Jurkat, Clone E6-1 (cell line): ENCODE results near the gene ARID5B.

ENCODE experiments used
- DNase-seq: peaks from one replicate; pipeline ENCODE4 v3.0.0-alpha.2; 2011; ENCODE audit warnings: low read depth, low spot score
- H3K4me3 ChIP-seq: 2 replicates; pipeline ENCODE4 v1.5.1; 2011; ENCODE audit warnings: mild to moderate bottlenecking, low read length, control low read depth, moderate library complexity

The ARID5B gene

GRCh38 chr10:62034096-62034640 is 132.7 kb downstream of the ARID5B start:
- DNase-seq: no peak

GRCh38 chr10:62036186-62037081 is 134.9 kb downstream of the ARID5B start:
- no peak overlapping the region for H3K4me3 ChIP-seq
- DNase-seq: no peak

More at GRCh38 chr10:62034096-62034640, 132.7 kb downstream of the ARID5B start:
- no peak overlapping the region for H3K4me3 ChIP-seq

- no peak for DNase-seq
Measured at GRCh38 chr10:62037166-62037831, 135.8 kb downstream of the ARID5B start.

GRCh38 chr10:62037890-62038608 is 136.6 kb downstream of the ARID5B start:
- peak; percentile 47 for DNase-seq
- H3K4me3 ChIP-seq: no peak overlapping the region; the same call in 1 of the 2 replicates

More at GRCh38 chr10:62037166-62037831, 135.8 kb downstream of the ARID5B start:
- no peak overlapping the region for H3K4me3 ChIP-seq

- no peak overlapping the region; the same call in 1 of the 2 replicates for H3K4me3 ChIP-seq
- DNase-seq: peak; percentile 89
Measured at GRCh38 chr10:62038609-62039190, 137.2 kb downstream of the ARID5B start.

GRCh38 chr10:62039954-62040353 is 138.5 kb downstream of the ARID5B start:
- DNase-seq: no peak
- no peak overlapping the region for H3K4me3 ChIP-seq

- DNase-seq: no peak
- H3K4me3 ChIP-seq: no peak overlapping the region
Measured at GRCh38 chr10:62040881-62041280, 139.4 kb downstream of the ARID5B start.

GRCh38 chr10:62043421-62044021 is 142.0 kb downstream of the ARID5B start:
- no peak overlapping the region for H3K4me3 ChIP-seq
- no peak for DNase-seq

GRCh38 chr10:62044566-62044965 is 143.1 kb downstream of the ARID5B start:
- no peak overlapping the region for H3K4me3 ChIP-seq
- DNase-seq: no peak

- no peak overlapping the region for H3K4me3 ChIP-seq
- no peak for DNase-seq
Measured at GRCh38 chr10:62045765-62046521, 144.4 kb downstream of the ARID5B start.

GRCh38 chr10:62046522-62047227 is 145.2 kb downstream of the ARID5B start:
- no peak for DNase-seq
- H3K4me3 ChIP-seq: no peak overlapping the region

- DNase-seq: no peak
- no peak overlapping the region for H3K4me3 ChIP-seq
Measured at GRCh38 chr10:62047228-62047892, 145.9 kb downstream of the ARID5B start.

GRCh38 chr10:62047960-62048383 is 146.5 kb downstream of the ARID5B start:
- H3K4me3 ChIP-seq: no peak overlapping the region
- no peak for DNase-seq

- H3K4me3 ChIP-seq: no peak overlapping the region
- DNase-seq: no peak
Measured at GRCh38 chr10:62048470-62048869, 147.0 kb downstream of the ARID5B start.

- H3K4me3 ChIP-seq: no peak overlapping the region
- no peak for DNase-seq
Measured at GRCh38 chr10:62048919-62049623, 147.6 kb downstream of the ARID5B start.

GRCh38 chr10:62049624-62050345 is 148.3 kb downstream of the ARID5B start:
- DNase-seq: no peak
- no peak overlapping the region for H3K4me3 ChIP-seq
